Trophoblast cell (in vitro differentiated cells and primary cell): ENCODE results near the gene KIF13A.

Experiments used
- DNase-seq, 2 donors: peaks; one replicate each; pipeline ENCODE4 v3.0.0-alpha.2; 2016
- H2AFZ ChIP-seq: 2 replicates; pipeline ENCODE4 v1.6.1; 2013; ENCODE audit warnings: low read length, moderate library complexity, mild to moderate bottlenecking; ENCODE audit not compliant: insufficient read depth, poor library complexity
- H2AK5ac ChIP-seq: 2 replicates; pipeline ENCODE4 v1.6.1; 2013; ENCODE audit warnings: mild to moderate bottlenecking, low read length
- H2BK120ac ChIP-seq: 2 replicates; pipeline ENCODE4 v1.6.1; 2013; ENCODE audit warnings: low read length, mild to moderate bottlenecking, moderate library complexity; ENCODE audit not compliant: insufficient read depth, poor library complexity
- H2BK12ac ChIP-seq: 2 replicates; pipeline ENCODE4 v1.6.1; 2013; ENCODE audit warnings: mild to moderate bottlenecking, low read length, moderate library complexity
- H2BK5ac ChIP-seq: 2 replicates; pipeline ENCODE4 v1.6.1; 2013; ENCODE audit warnings: low read length, low read depth, moderate library complexity, mild to moderate bottlenecking; ENCODE audit not compliant: poor library complexity
- H3K14ac ChIP-seq: 2 replicates; pipeline ENCODE4 v1.6.1; 2013; ENCODE audit warnings: mild to moderate bottlenecking, low read length
- H3K18ac ChIP-seq: 2 replicates; pipeline ENCODE4 v1.6.1; 2013; ENCODE audit warnings: mild to moderate bottlenecking, low read length
- H3K23ac ChIP-seq: 2 replicates; pipeline ENCODE4 v1.6.1; 2013; ENCODE audit warnings: low read length
- H3K27ac ChIP-seq: 2 replicates; pipeline ENCODE4 v1.5.1; 2013; ENCODE audit warnings: low read depth, mild to moderate bottlenecking, inconsistent platforms, low read length, moderate library complexity
- H3K27me3 ChIP-seq: 2 replicates; pipeline ENCODE4 v1.6.1; 2013; ENCODE audit warnings: inconsistent platforms, mild to moderate bottlenecking, low read length, moderate library complexity; ENCODE audit not compliant: insufficient read depth
- H3K36me3 ChIP-seq, 2 experiments: 1 replicate in 1 of 2; 2 replicates in 1 of 2; pipeline ENCODE4 v1.6.1; 2013; ENCODE audit warnings: low read length in 2 of 2, mild to moderate bottlenecking in 2 of 2, moderate library complexity in 1 of 2; ENCODE audit not compliant: insufficient read depth in 2 of 2, control insufficient read depth in 1 of 2
- H3K4ac ChIP-seq: 2 replicates; pipeline ENCODE4 v1.6.1; 2013; ENCODE audit warnings: low read depth, mild to moderate bottlenecking, low read length, moderate library complexity
- H3K4me1 ChIP-seq, 2 experiments: 1 replicate in 1 of 2; 2 replicates in 1 of 2; pipeline ENCODE4 v1.6.1; 2013; ENCODE audit warnings: low read length in 2 of 2, mild to moderate bottlenecking in 2 of 2, moderate library complexity in 1 of 2; ENCODE audit not compliant: insufficient read depth in 2 of 2, control insufficient read depth in 1 of 2
- H3K4me2 ChIP-seq: 2 replicates; pipeline ENCODE4 v1.6.1; 2013; ENCODE audit warnings: inconsistent platforms, mild to moderate bottlenecking, low read length, moderate library complexity
- H3K4me3 ChIP-seq: 2 replicates; pipeline ENCODE4 v1.5.1; 2013; ENCODE audit warnings: mild to moderate bottlenecking, low read depth, low read length, inconsistent platforms
- H3K79me1 ChIP-seq: one replicate; pipeline ENCODE4 v1.6.1; 2013; ENCODE audit warnings: low read length
- H3K79me2 ChIP-seq: 2 replicates; pipeline ENCODE4 v1.6.1; 2013; ENCODE audit warnings: low read length, mild to moderate bottlenecking; ENCODE audit not compliant: control insufficient read depth, insufficient read depth, poor library complexity
- H3K9ac ChIP-seq: 2 replicates; pipeline ENCODE4 v1.6.1; 2013; ENCODE audit warnings: mild to moderate bottlenecking, low read length
- H3K9me3 ChIP-seq: 2 replicates; pipeline ENCODE4 v1.6.1; 2013; ENCODE audit warnings: low read depth, mild to moderate bottlenecking, control low read depth, inconsistent platforms, low read length; ENCODE audit not compliant: insufficient read depth
- H4K12ac ChIP-seq: 2 replicates; pipeline ENCODE4 v1.6.1; 2013; ENCODE audit warnings: low read depth, mild to moderate bottlenecking, low read length, moderate library complexity
- H4K8ac ChIP-seq: 2 replicates; pipeline ENCODE4 v1.6.1; 2013; ENCODE audit warnings: low read depth, mild to moderate bottlenecking, low read length, moderate library complexity
- H4K91ac ChIP-seq: one replicate; pipeline ENCODE4 v1.6.1; 2013; ENCODE audit warnings: low read depth, mild to moderate bottlenecking, low read length, moderate library complexity
- WGBS: extraction: QIAGEN DNeasy Blood & Tissue Kit; methylation state at CpG from one replicate; pipeline ENCODE4 v1.1.7; 2013; ENCODE audit warnings: missing lambda C conversion rate; ENCODE audit not compliant: insufficient read length, insufficient coverage; ENCODE audit errors: extremely low coverage; 5-methylcytosine and 5-hydroxymethylcytosine counted together

KIF13A gene

GRCh38 chr6:17910189-17910588 lies 77.2 kb downstream of the KIF13A start:
- no peaks in the 10 kb centered on the region for H3K36me3 ChIP-seq
- no peak overlapping the region for H4K12ac ChIP-seq
- H3K14ac ChIP-seq: no peak overlapping the region
- H2AK5ac ChIP-seq: no peak overlapping the region
- no peak for DNase-seq
- H3K9me3 ChIP-seq: no peaks in the 10 kb centered on the region
- H3K4me3 ChIP-seq: no peak overlapping the region
- H3K79me2 ChIP-seq: no peaks in the 10 kb centered on the region
- H2BK120ac ChIP-seq: no peak overlapping the region
- H3K27ac ChIP-seq: no peak overlapping the region
- no peak overlapping the region for H3K4me2 ChIP-seq
- H3K27me3 ChIP-seq: no peaks in the 10 kb centered on the region
- no peak overlapping the region for H4K8ac ChIP-seq
- peaks cover 6% of the 10 kb centered on the region for H3K79me1 ChIP-seq
- no peak overlapping the region for H3K23ac ChIP-seq
- WGBS: no CpG with 5 or more reads among the region's 2 CpGs
- H3K18ac ChIP-seq: no peak overlapping the region
- no peak overlapping the region for H2BK5ac ChIP-seq
- H4K91ac ChIP-seq: no peak overlapping the region
- no peak overlapping the region for H2AFZ ChIP-seq
- H3K9ac ChIP-seq: no peak overlapping the region
- H3K4ac ChIP-seq: no peak overlapping the region
- H2BK12ac ChIP-seq: no peak overlapping the region
- H3K4me1 ChIP-seq: peaks cover 7 to 13% of the 10 kb centered on the region in 2 experiments

DNA sequence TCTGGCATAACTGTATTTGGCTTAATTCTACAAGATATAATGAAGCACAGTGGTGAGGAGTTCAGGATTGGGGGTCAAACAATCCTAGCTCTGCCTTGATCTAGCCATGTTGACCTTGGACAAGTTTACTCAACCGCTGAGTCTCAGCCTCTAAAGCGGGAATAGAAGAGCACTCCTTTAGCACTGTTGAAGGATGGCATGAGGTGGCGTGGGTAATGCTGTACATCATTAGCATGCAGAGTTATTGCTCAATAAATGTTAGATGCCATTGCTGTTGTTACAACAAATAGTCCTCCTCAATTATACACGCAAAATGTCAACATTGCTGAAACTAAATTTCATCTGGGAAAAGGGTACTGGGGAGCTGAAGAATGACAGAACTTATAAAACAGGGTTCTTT lies 78.6 kb downstream of the KIF13A start:
- H2BK120ac ChIP-seq: no peak overlapping the region
- WGBS: no CpG with 5 or more reads among the region's 4 CpGs

GRCh38 chr6:17907406-17908229 lies 79.8 kb downstream of the KIF13A start:
- Histone ChIP-seq H3K14ac (peak overlapping the region; percentile 0), H4K12ac (no peak overlapping the region), H3K4me2 (no peak overlapping the region), H2AK5ac (no peak overlapping the region), H3K4me1 (peaks cover 7 to 10% of the 10 kb centered on the region in 2 experiments), H2BK12ac (peak overlapping the region; percentile 41), H3K18ac (peak overlapping the region; percentile 4), H3K9ac (no peak overlapping the region), H3K79me2 (no peaks in the 10 kb centered on the region), H3K4me3 (no peak overlapping the region), H3K4ac (peak overlapping the region; percentile 52), H3K9me3 (no peaks in the 10 kb centered on the region), H4K91ac (no peak overlapping the region), H3K23ac (no peak overlapping the region), H2BK120ac (peak overlapping the region; percentile 19), H3K36me3 (no peaks in the 10 kb centered on the region), H3K27me3 (no peaks in the 10 kb centered on the region), H2AFZ (no peak overlapping the region), H4K8ac (peak overlapping the region; percentile 12), H3K27ac (peak overlapping the region; percentile 57), H3K79me1 (peaks cover 6% of the 10 kb centered on the region), H2BK5ac (peak overlapping the region; percentile 45)
- peak; percentile 95 to 98 for DNase-seq
- no CpG with 5 or more reads among the region's 7 CpGs for WGBS

More for the DNA sequence above, 78.6 kb downstream of the KIF13A start:
- Histone ChIP-seq H2BK12ac (no peak overlapping the region), H3K9ac (no peak overlapping the region), H3K79me1 (peaks cover 6% of the 10 kb centered on the region), H3K27ac (no peak overlapping the region), H4K8ac (no peak overlapping the region), H3K4me3 (no peak overlapping the region), H2BK5ac (no peak overlapping the region), H3K4me2 (no peak overlapping the region), H4K12ac (no peak overlapping the region), H3K9me3 (no peaks in the 10 kb centered on the region), H3K4me1 (peaks cover 7 to 13% of the 10 kb centered on the region in 2 experiments), H3K27me3 (no peaks in the 10 kb centered on the region), H2AFZ (no peak overlapping the region), H3K4ac (no peak overlapping the region), H3K18ac (no peak overlapping the region), H4K91ac (no peak overlapping the region), H2AK5ac (no peak overlapping the region), H3K14ac (no peak overlapping the region), H3K79me2 (no peaks in the 10 kb centered on the region), H3K23ac (no peak overlapping the region), H3K36me3 (no peaks in the 10 kb centered on the region)
- DNase-seq: peak in 1 of 2 donors; percentile 22

DNA sequence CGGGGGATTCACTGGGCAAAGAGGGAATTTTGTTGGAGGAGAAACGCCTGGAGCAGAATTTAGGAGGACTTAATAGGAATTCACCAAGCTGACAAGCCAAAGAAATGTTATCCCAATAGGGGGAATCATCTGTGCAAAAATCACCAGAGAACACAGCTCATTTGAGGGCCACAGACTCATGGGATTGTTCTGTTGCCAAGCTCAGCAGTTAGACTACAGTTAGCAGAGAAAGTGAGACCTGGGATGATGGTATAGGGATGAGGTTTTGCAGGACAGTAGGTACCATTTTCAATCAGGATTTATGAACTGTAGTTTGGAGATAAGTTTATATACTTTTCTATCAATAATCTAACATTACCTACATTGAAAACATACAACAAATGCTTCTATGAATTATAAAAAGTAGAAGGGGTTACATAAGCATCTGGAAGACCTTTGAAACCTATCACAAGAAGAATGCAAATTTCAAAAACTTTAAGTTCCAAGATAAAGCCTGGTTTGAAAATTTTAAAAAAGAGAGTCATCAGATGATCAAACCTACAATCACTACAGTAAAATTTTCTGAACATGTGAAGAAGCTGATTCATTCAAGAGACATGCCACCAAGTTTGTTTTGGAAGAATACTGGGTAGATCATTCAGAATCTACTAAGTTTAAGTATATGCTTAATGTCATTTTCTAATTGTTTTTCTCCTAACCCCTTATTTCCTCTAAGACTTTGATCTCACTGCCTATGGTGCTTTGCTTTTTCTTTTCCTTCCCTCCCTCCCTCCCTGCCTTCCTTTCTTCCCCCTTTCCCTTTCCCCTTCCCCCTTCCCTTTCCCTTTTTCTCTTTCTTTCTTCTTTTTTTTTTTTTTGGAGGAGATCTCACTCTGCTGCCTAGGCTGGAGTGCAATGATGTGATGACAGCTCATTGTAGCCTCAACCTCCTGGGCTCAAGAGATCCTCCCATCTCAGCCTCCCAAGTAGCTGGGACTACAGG lies 81.5 kb downstream of the KIF13A start:
- H4K12ac ChIP-seq: no peak overlapping the region
- no peak overlapping the region for H3K9ac ChIP-seq
- peaks cover 6% of the 10 kb centered on the region for H3K79me1 ChIP-seq
- H3K27ac ChIP-seq: no peak overlapping the region
- H4K91ac ChIP-seq: no peak overlapping the region
- H3K79me2 ChIP-seq: no peaks in the 10 kb centered on the region
- no peak overlapping the region for H3K4ac ChIP-seq
- H4K8ac ChIP-seq: no peak overlapping the region
- no peak overlapping the region for H3K18ac ChIP-seq
- H3K9me3 ChIP-seq: no peaks in the 10 kb centered on the region
- peak in 1 of 2 donors; percentile 75 for DNase-seq
- no peak overlapping the region for H2AFZ ChIP-seq
- no peaks in the 10 kb centered on the region for H3K36me3 ChIP-seq
- no peak overlapping the region for H2BK12ac ChIP-seq
- WGBS: no CpG with 5 or more reads among the region's 2 CpGs
- no peak overlapping the region for H3K14ac ChIP-seq
- no peak overlapping the region for H2BK120ac ChIP-seq
- no peaks in the 10 kb centered on the region for H3K27me3 ChIP-seq
- H3K4me3 ChIP-seq: no peak overlapping the region
- H3K4me2 ChIP-seq: no peak overlapping the region
- H2BK5ac ChIP-seq: no peak overlapping the region
- H3K4me1 ChIP-seq: peaks cover 10% of the 10 kb centered on the region in 2 experiments
- no peak overlapping the region for H3K23ac ChIP-seq
- H2AK5ac ChIP-seq: no peak overlapping the region
